ENCODE results near the gene CTCF.

CTCF gene

GRCh38 chr16:67613808-67614207 lies 51.5 kb downstream of the CTCF start:
- no peak for DNase-seq

DNA sequence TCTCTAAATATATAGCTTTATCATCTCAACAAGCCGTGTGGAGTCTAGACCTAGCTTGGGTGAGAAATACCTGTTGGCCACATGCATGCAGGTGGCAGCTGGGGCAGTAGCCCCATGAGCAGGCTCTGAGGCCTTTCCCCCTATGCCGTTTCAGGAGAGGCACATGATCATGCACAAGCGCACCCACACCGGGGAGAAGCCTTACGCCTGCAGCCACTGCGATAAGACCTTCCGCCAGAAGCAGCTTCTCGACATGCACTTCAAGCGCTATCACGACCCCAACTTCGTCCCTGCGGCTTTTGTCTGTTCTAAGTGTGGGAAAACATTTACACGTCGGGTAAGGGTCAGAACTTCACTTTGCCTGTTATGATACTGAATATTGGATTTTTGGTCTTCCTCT lies 65.9 kb downstream of the CTCF start:
- no peak for DNase-seq

DNA sequence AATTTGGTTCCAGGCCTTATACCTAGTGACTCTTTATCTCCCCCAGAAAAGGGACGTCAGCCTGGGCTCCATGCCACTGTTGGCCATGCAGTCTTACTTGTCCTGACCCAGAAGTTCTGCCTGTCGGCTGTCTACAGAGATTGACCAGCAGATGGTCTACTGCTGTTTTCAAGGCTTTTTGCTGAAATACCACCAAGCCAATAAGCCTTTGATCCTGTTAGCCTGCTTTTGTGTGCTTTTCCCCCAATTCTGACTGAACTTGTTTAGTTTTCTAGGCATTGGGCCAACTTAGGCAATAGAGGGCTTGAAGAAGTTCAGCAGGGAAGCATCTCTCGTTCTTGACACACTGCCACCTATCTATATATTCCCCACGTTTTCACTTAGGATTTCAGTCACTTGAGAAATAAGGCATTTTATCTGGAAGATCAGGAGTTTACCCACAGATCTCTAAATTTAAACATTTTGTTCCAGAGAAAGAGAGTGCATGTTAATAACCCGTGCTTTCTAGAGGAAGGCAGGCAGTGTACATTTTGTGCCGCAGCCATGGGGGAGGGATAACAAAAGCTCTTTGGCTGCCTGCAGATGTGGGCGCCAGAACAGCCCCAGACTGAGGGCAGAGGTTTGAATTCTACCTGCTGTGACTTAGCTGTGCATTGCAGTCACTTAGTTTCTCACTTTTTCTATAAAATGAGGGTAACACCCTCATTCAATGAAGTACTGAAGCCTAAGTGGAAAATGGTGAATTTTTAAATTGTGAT lies 70.3 kb downstream of the CTCF start:
- no peak for DNase-seq

- DNase-seq = no peak
Observed at GRCh38 chr16:67636713-67637112, 74.4 kb downstream of the CTCF start.

- DNase-seq = no peak
Observed at GRCh38 chr16:67637625-67638024, 75.3 kb downstream of the CTCF start.

GRCh38 chr16:67641779-67642708 lies 79.7 kb downstream of the CTCF start:
- DNase-seq = peak; percentile 73

DNA sequence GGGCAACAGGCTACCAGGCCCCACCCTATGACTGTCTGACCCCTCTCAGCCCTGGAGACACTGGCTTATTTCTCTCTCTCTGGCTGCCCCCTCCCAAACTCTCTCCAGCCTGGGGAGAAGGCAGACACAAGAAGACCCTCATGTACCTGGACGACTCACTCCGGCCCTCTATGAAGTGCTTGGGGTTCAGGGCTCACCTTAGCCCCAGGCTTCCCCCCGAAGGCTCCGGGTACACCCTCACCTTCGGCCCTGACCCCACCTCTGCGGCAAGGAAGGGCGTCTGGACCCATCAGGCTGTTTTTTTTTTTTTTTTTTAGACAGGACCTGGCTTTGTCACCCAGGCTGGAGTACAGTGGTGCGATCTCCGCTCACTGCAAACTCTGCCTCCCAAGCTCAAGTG lies 81.7 kb downstream of the CTCF start:
- DNase-seq = no peak

GRCh38 chr16:67645397-67646121 lies 83.2 kb downstream of the CTCF start:
- DNase-seq = no peak

GRCh38 chr16:67647111-67647651 lies 84.9 kb downstream of the CTCF start:
- DNase-seq = no peak

DNA sequence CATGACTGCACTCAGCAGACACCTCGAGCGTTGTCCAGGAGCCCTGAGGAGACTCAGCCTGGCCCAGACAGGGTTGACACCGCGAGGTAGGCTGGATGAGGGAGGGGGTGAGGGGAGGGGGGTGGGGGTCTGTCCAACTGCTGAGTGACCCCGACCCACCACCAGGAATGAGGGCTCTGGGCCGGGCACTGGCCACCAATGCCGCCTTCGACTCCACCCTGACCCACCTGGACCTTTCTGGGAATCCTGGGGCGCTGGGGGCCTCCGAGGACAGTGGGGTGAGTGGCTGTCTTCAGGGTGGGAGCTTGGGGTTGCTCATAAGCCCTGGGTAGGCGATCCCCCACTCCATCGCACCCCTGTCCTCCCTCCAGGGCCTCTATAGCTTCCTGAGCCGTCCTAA lies 85.4 kb downstream of the CTCF start:
- DNase-seq = no peak

DNA sequence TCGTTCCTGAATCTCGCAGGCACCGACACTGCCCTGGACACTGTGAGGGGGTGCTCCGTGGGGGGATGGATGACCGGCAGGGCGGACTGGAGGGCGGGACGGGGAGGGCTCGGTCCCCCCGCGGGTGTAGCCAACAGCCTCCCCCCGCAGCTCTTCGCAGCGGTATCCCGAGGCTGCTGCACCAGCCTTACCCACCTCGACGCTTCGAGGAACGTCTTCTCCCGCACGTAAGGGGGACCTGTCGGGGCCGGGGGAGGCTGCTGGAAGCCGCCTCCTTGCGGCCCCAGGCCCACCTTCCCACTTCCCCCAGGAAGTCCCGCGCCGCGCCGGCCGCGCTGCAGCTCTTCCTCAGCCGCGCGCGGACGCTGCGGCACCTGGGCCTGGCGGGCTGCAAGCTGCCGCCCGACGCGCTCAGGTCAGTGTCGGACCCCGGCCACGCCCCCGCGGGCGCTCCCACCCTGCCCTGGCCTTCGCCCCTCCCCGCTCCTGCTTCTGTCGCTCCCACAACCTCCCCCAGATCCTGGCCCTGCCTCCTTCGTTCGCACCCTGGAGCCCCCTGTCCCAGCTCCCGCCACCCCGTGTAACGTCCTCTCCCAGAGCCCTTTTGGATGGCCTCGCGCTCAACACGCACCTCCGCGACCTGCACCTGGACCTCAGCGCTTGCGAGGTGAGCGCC lies 85.9 kb downstream of the CTCF start:
- DNase-seq = no peak

DNA sequence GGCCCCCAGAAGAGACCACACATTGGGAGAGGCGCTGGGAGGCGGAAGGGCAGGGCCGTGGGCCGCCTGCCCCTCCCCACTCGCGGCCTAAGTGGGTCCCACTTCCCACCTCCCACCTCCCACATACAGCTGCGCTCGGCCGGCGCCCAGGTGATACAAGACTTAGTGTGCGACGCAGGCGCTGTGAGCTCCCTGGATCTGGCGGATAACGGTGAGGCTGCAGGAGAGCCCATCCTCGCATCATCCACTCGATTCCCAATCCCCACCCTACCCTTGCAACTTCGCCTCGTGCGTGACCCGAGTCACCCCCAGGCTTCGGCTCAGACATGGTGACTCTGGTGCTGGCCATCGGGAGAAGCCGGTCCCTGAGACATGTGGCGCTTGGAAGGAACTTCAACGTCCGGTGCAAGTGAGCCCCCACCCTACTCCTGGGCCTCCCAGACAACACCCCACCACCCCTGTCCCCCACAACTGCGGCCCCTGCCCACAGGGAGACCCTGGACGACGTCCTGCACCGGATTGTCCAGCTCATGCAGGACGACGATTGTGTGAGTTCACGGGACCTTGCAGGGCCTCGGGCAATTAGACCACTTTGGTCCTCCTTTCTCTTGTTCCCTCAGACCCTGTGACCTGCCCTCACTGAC lies 86.6 kb downstream of the CTCF start:
- no peak for DNase-seq

- no peak for DNase-seq
Observed at GRCh38 chr16:67649494-67649931, 87.2 kb downstream of the CTCF start.

DNA sequence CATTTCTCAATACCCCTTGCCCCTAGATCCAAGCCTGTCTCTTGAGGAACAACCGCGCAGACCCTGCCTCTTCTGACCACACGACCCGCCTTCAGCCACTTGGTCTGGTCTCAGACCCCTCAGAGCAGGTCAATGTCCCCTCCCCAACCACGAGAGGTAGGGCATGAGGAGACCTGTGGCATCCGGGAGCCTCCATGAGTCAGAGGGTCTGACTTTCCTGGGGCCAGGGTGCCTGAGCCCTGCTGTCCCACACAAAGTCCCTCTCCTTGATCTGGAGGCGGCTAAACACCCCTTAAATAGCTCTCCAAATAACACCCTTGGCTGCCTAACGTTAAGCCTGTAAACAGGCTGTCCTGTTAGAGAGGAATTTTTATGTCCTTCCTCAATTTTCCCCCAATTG lies 87.7 kb downstream of the CTCF start:
- DNase-seq = no peak

GRCh38 chr16:67651039-67651438 lies 88.7 kb downstream of the CTCF start:
- DNase-seq = no peak

DNA sequence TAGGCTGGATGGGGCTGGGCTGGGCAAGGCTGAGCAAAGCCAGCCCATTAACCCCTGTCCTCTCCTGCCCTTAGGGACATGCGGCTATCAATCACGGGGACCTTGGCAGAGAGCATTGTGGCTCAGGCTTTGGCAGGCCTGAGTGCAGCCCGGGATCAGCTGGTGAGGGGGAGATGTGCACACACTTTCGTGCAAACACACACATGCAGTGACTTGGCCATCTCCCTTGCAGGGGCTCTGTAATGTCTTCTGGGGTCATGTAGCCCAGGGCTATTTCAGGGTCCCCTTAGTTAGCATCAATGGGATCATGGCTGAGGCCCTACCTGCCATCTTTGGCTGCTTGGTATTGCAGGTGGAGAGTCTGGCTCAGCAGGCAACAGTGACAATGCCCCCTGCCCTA lies 89.5 kb downstream of the CTCF start:
- DNase-seq = no peak

DNA sequence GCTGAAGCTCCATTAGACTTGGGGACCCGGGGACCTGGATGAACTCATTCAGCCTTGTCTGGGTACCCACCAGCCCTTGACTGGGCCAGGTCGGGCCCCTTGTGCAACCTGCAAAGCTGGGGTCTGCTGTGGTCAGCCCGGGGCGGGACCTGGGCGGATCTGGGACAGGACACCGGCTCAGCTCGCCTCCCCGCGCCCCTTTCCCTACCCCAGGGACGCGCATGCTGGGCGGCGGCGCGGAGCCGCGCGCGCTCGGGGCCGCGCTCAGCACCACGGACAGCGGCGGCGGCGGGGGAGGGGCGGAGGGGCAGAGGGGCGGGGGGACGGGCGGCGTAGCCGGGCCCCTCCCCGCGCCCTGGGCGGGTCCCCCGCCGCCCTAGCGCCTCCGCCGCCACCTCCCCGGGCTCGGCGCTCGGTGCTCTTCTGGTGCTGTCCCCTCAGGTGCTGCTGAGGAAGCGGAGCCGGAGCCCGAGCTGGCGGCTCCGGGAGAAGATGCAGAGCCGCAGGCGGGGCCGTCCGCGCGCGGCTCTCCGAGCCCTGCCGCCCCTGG lies 90.3 kb downstream of the CTCF start:
- DNase-seq = no peak

DNA sequence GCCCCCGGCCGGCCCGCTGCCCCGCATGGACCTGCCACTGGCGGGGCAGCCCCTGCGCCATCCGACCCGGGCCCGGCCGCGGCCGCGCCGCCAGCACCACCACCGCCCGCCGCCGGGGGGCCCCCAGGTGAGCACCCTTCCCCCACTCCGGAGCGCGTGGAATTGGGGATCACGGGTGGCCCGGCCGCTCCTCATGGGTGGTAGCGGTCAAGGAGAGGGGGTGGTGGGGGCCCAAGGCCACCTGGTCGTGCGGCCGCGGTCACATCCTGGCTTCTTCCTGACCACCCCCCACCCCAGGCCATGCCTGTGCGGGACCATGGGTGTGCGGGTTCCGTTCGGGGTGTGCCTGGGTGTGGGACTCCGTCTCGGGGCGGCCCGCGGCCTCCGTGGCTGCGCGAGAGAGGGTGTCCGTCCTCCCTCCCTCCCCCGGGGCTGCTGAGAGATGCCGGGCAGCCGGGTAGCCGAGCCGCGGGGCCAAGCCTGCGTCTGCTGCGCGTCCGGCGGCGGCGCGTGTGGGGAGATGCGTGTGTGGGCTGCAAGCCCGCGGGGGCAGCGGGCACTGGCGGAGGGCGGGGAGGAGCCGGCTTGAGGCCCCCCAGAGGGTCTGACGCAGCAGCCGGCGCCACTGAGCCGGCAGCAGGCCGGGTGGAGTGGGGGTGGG lies 90.9 kb downstream of the CTCF start:
- no peak for DNase-seq

DNA sequence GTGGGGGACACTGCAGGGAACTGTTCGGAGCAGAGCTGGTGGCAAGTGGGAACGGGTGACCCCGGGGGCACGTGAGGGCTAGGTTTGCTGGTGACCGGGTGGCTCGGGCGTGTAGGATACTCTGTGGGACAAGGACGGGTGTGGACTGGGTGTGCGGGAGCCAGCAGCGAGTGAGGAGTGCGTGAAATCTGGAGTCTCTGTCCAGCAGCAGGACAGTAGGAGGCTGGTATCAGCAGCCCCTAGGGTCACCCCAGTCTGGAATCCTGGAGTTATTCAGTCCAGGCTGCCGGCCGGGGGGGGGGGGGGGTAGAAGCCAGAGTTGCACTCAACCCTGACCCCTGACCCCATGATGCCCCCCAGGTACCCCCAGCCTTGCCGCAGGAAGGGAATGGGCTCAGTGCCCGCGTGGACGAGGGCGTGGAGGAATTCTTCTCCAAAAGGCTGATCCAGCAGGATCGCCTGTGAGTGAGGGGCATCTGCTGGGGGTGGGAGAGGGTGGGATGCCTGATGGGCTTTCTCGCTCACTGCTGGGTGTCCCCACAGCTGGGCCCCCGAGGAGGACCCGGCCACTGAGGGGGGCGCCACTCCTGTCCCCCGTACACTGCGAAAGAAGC lies 91.6 kb downstream of the CTCF start:
- DNase-seq = no peak

DNA sequence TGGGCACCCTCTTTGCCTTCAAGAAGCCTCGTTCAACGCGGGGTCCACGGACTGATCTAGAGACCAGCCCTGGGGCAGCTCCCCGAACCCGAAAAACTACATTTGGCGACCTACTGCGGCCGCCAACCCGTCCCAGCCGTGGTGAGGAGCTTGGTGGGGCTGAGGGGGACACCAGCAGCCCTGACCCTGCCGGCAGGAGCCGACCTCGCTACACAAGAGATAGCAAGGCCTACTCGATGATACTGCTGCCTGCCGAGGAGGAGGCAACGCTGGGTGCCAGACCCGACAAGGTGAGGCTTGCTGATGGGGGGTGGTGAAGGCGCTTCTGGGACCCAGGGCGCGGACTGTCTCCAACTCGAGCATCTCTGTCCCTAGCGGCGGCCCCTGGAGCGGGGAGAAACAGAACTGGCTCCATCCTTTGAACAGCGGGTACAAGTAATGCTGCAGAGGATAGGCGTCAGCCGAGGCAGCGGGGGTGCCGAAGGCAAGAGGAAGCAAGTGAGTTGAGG lies 92.1 kb downstream of the CTCF start:
- no peak for DNase-seq
